H1 (cell line): ENCODE measurements around the gene TRIM7. TPM values are rescaled to one million over a fixed set of nuclear protein-coding genes. Genes with fewer than 3 reads are reported as not detected.

Source experiments
- CTCF ChIA-PET: fragments of 300-600 bp; sonication (Branson Sonifier 250); formaldehyde crosslinking; loops from one replicate; lab custom pipeline; 2021; ENCODE audit not compliant: partially characterized antibody; lab: Charles Lee
- POLR2A ChIA-PET: fragments of 300-600 bp; sonication (Branson Sonifier 250); formaldehyde crosslinking; loops from one replicate; lab custom pipeline; 2021; ENCODE audit warnings: inconsistent platforms; ENCODE audit not compliant: partially characterized antibody; lab: Charles Lee
- DNase-seq, 2 experiments: peaks; one replicate each; pipeline versions ENCODE4 v3.0.0 to v3.0.0-alpha.2; 2010 to 2022; ENCODE audit warnings: low spot score in 2 of 2, low read depth in 1 of 2, mixed read lengths in 1 of 2
- FAIRE-seq: peaks from 2 replicates; lab custom pipeline; 2011; peaks lifted over from hg19 to GRCh38; lab: Jason Lieb, UNC
- H2AFZ ChIP-seq: 2 replicates; pipeline ENCODE4 v1.8.1; 2012; ENCODE audit warnings: low read length, inconsistent platforms
- H2AK5ac ChIP-seq: 2 replicates; pipeline ENCODE4 v1.6.1; 2013; ENCODE audit warnings: low read depth, low read length
- H2BK120ac ChIP-seq: replicated peaks from 2 replicates; pipeline ENCODE3; 2013; ENCODE audit warnings: low read depth, low read length, inconsistent platforms
- H2BK12ac ChIP-seq: 2 replicates; pipeline ENCODE4 v1.6.1; 2013; ENCODE audit warnings: low read depth, low read length
- H2BK15ac ChIP-seq: 2 replicates; pipeline ENCODE4 v1.6.1; 2013; ENCODE audit warnings: low read length
- H2BK20ac ChIP-seq: 2 replicates; pipeline ENCODE4 v1.6.1; 2013; ENCODE audit warnings: low read length
- H2BK5ac ChIP-seq: 2 replicates; pipeline ENCODE4 v1.6.1; 2013; ENCODE audit warnings: low read depth, low read length
- H3K14ac ChIP-seq: 2 replicates; pipeline ENCODE4 v1.6.1; 2013; ENCODE audit warnings: inconsistent platforms; ENCODE audit not compliant: insufficient read length
- H3K18ac ChIP-seq: 2 replicates; pipeline ENCODE4 v1.6.1; 2013; ENCODE audit warnings: low read length; ENCODE audit errors: extremely low read depth
- H3K23ac ChIP-seq: 2 replicates; pipeline ENCODE4 v1.6.1; 2013; ENCODE audit warnings: inconsistent platforms; ENCODE audit not compliant: insufficient read length
- H3K23me2 ChIP-seq: 2 replicates; pipeline ENCODE4 v1.6.1; 2013; ENCODE audit warnings: low read depth, low read length
- H3K27ac ChIP-seq: 2 replicates; pipeline ENCODE4 v1.6.1; 2011; ENCODE audit warnings: low read depth, low read length, inconsistent platforms
- H3K27me3 ChIP-seq, 4 experiments: replicated peaks in 1 of 4; 1 replicate in 1 of 4; 2 replicates in 3 of 4; pipeline versions ENCODE4 v1.6.1 to v1.8.1; 2011 to 2013; ENCODE audit warnings: low read length in 3 of 4, mild to moderate bottlenecking in 3 of 4, inconsistent platforms in 2 of 4, mixed read lengths in 2 of 4, moderate library complexity in 1 of 4; ENCODE audit not compliant: control insufficient read depth in 3 of 4, insufficient read depth in 3 of 4; ENCODE audit errors: extremely low read depth in 1 of 4
- H3K36me3 ChIP-seq, 4 experiments: 2 replicates each; pipeline versions ENCODE4 v1.6.1 to v1.8.1; 2011 to 2013; ENCODE audit warnings: mild to moderate bottlenecking in 4 of 4, low read length in 3 of 4, moderate library complexity in 2 of 4, control low read depth in 1 of 4, inconsistent platforms in 1 of 4; ENCODE audit not compliant: insufficient read depth in 4 of 4, control insufficient read depth in 2 of 4
- H3K4ac ChIP-seq: replicated peaks from 2 replicates; pipeline ENCODE3; 2013; ENCODE audit warnings: low read length, low read depth, mixed read lengths, inconsistent platforms; ENCODE audit not compliant: insufficient read length
- H3K4me1 ChIP-seq, 4 experiments: replicated peaks in 1 of 4; 1 replicate in 1 of 4; 2 replicates in 3 of 4; pipeline versions ENCODE4 v1.6.1 to v1.8.1; 2011 to 2013; ENCODE audit warnings: low read length in 3 of 4, inconsistent platforms in 2 of 4, mixed read lengths in 1 of 4; ENCODE audit not compliant: insufficient read depth in 4 of 4, control insufficient read depth in 3 of 4
- H3K4me2 ChIP-seq, 2 experiments: 2 replicates each; pipeline versions ENCODE4 v1.6.1 to v1.8.1; 2011 to 2013; ENCODE audit warnings: low read depth in 2 of 2, low read length in 2 of 2, control low read depth in 1 of 2, inconsistent platforms in 1 of 2, mild to moderate bottlenecking in 1 of 2; ENCODE audit not compliant: insufficient read depth in 1 of 2
- H3K4me3 ChIP-seq, 4 experiments: fragments of 200-600, 300-600 bp in 1 of 4; sonication (generic), shearing (Covaris generic), sonication (Bioruptor Twin) in 1 of 4; 2 replicates each; pipeline versions ENCODE4 v1.5.1 to v1.8.1; 2011 to 2016; ENCODE audit warnings: low read length in 4 of 4, low read depth in 3 of 4, control low read depth in 2 of 4, inconsistent platforms in 2 of 4, mild to moderate bottlenecking in 2 of 4, mixed read lengths in 1 of 4, moderate library complexity in 1 of 4; ENCODE audit not compliant: insufficient read depth in 2 of 4; ENCODE audit errors: extremely low read depth in 1 of 4
- H3K56ac ChIP-seq: replicated peaks from 2 replicates; pipeline ENCODE3; 2013; ENCODE audit warnings: low read depth, mild to moderate bottlenecking, mixed read lengths, low read length, inconsistent platforms; ENCODE audit not compliant: insufficient read length
- H3K79me1 ChIP-seq: 2 replicates; pipeline ENCODE4 v1.6.1; 2013; ENCODE audit warnings: low read depth, low read length, control low read depth
- H3K79me2 ChIP-seq, 2 experiments: 2 replicates each; pipeline versions ENCODE4 v1.6.1 to v1.8.1; 2012 to 2013; ENCODE audit warnings: low read length in 2 of 2, mild to moderate bottlenecking in 2 of 2, inconsistent platforms in 1 of 2; ENCODE audit not compliant: insufficient read depth in 2 of 2, control insufficient read depth in 1 of 2
- H3K9ac ChIP-seq, 4 experiments: replicated peaks in 1 of 4; 1 replicate in 1 of 4; 2 replicates in 3 of 4; pipeline versions ENCODE4 v1.6.1 to v1.8.1; 2011 to 2013; ENCODE audit warnings: low read depth in 3 of 4, low read length in 3 of 4, control low read depth in 2 of 4, mild to moderate bottlenecking in 2 of 4, moderate library complexity in 2 of 4, inconsistent platforms in 1 of 4; ENCODE audit errors: extremely low read depth in 1 of 4
- H3K9me3 ChIP-seq, 2 experiments: 2 replicates each; pipeline versions ENCODE4 v1.6.1 to v1.8.1; 2012 to 2013; ENCODE audit warnings: mild to moderate bottlenecking in 2 of 2, moderate library complexity in 2 of 2, control low read depth in 1 of 2, inconsistent platforms in 1 of 2, low read depth in 1 of 2, low read length in 1 of 2, mixed read lengths in 1 of 2; ENCODE audit not compliant: insufficient read depth in 2 of 2
- H4K20me1 ChIP-seq, 2 experiments: replicated peaks in 1 of 2; 2 replicates each; pipeline versions ENCODE3 to v1.8.1; 2011 to 2013; ENCODE audit warnings: inconsistent platforms in 2 of 2, low read length in 2 of 2, mild to moderate bottlenecking in 1 of 2; ENCODE audit not compliant: insufficient read depth in 2 of 2, control insufficient read depth in 1 of 2
- H4K5ac ChIP-seq: 2 replicates; pipeline ENCODE4 v1.6.1; 2013; ENCODE audit warnings: low read length, low read depth, mixed read lengths, inconsistent platforms; ENCODE audit not compliant: insufficient read length
- H4K8ac ChIP-seq: 2 replicates; pipeline ENCODE4 v1.8.0; 2013; ENCODE audit warnings: mild to moderate bottlenecking, moderate library complexity, low read length, inconsistent platforms; ENCODE audit not compliant: insufficient read depth; ENCODE audit errors: extremely low read depth
- H4K91ac ChIP-seq: replicated peaks from 2 replicates; pipeline ENCODE3; 2013; ENCODE audit warnings: low read length, mixed read lengths, inconsistent platforms; ENCODE audit not compliant: insufficient read length
- ASH2L ChIP-seq: fragments of 200-600, 300-600 bp; sonication (generic); IDR thresholded peaks from one replicate; pipeline ENCODE4 v1.7.1; 2017; ENCODE audit warnings: low read length
- CHD2 ChIP-seq: IDR thresholded peaks from 2 replicates; pipeline ENCODE4 v1.6.1; 2012; ENCODE audit warnings: low read length, improper control_type of control experiment
- CTBP2 ChIP-seq: IDR thresholded peaks from 2 replicates; pipeline ENCODE4 v1.7.0; 2011; ENCODE audit warnings: borderline replicate concordance, mild to moderate bottlenecking, moderate library complexity, mixed read lengths, low read length; ENCODE audit not compliant: insufficient read depth, insufficient read length
- E2F6 ChIP-seq: IDR thresholded peaks from 2 replicates; pipeline ENCODE4 v1.6.1; 2012; ENCODE audit warnings: inconsistent platforms
- KDM4A ChIP-seq: IDR thresholded peaks from one replicate; pipeline ENCODE4 v1.7.1; 2012; ENCODE audit warnings: low read depth, mild to moderate bottlenecking, moderate library complexity, low read length, inconsistent platforms; ENCODE audit not compliant: severe bottlenecking
- POLR2A ChIP-seq, 2 experiments: IDR thresholded peaks; 1 replicate in 1 of 2; 2 replicates in 1 of 2; pipeline ENCODE4 v1.6.1; 2011; ENCODE audit warnings: low read depth in 2 of 2, low read length in 2 of 2, mild to moderate bottlenecking in 2 of 2; ENCODE audit errors: control extremely low read depth in 1 of 2
- RXRA ChIP-seq: IDR thresholded peaks from 2 replicates; pipeline ENCODE4 v1.6.1; 2011; ENCODE audit warnings: low read depth, mild to moderate bottlenecking, low read length, moderate library complexity; ENCODE audit not compliant: insufficient read depth
- TAF1 ChIP-seq: IDR thresholded peaks from 2 replicates; pipeline ENCODE4 v1.6.1; 2011; ENCODE audit warnings: mild to moderate bottlenecking, low read depth, low read length
- YY1 ChIP-seq: IDR thresholded peaks from 2 replicates; pipeline ENCODE4 v1.6.1; 2011; ENCODE audit warnings: low read depth, mild to moderate bottlenecking, low read length
- WGBS, 2 experiments: shearing (Covaris generic) in 1 of 2; methylation state at CpG; one replicate each; pipeline versions ENCODE4 v1.1.6 to v1.1.7; 2013 to 2015; ENCODE audit warnings: low lambda C conversion rate in 2 of 2, mixed read lengths in 2 of 2, inconsistent platforms in 1 of 2, low coverage in 1 of 2, missing lambda C conversion rate in 1 of 2; ENCODE audit not compliant: insufficient replicate concordance in 2 of 2, insufficient coverage in 1 of 2, insufficient read length in 1 of 2; ENCODE audit errors: extremely low coverage in 1 of 2, missing lambda C conversion rate in 1 of 2; 5-methylcytosine and 5-hydroxymethylcytosine counted together
- polyA plus RNA-seq, 7 experiments: library from polyadenylated mRNA; depleted of rRNA in 3 of 7; stranded (reverse) in 5 of 7; unstranded in 2 of 7; fragments of >200 nt in 5 of 7; fragments of 200-250 nt in 2 of 7; gene quantifications; 1 replicate in 5 of 7; 2 replicates in 1 of 7; 4 replicates in 1 of 7; pipeline versions ENCODE4 v1.2.1 to v1.2.3, GENCODE V29; 2011 to 2013; ENCODE audit warnings: missing spikeins in 2 of 7, mixed read lengths in 2 of 7
- total RNA-seq: library from RNA; stranded (reverse); fragmentation: NEBNext Ultra II Directional; extraction: Animal tissue kit (Norgen Biotek cat#: 25700); gene quantifications from 2 replicates; pipeline ENCODE4 v1.2.1, GENCODE V29; 2021

Gene TRIM7
- total and polyA plus RNA-seq, 2 of the 8 experiments (the other 6 are each of a cell fraction or from before 2014, with no cell fraction given) = 0.36 to 0.47 TPM

- DNase-seq (peak in 1 of 2 experiments; percentile 96), FAIRE-seq (no peak)
- peaks cover 15 to 26% (median 23%) of the 10 kb centered on the region in 4 experiments; a peak in 6 of 7 replicates for H3K27me3 ChIP-seq
- H2BK15ac ChIP-seq = no peak overlapping the region
- ChIA-PET CTCF (interaction anchor here (0.5 to 12.3 kb wide), 7 partner anchors 10 to 1059 kb away, joined by 3 to 197 read pairs (median 3); partner anchors contain the start of gene TRIM7), POLR2A (interaction anchor here (1.0 to 11.9 kb wide), 10 partner anchors 10 to 92 kb away, joined by 3 to 90 read pairs (median 4); partner anchors contain the start of genes RACK1, TRIM41 and TRIM7)
- H3K4ac ChIP-seq = no peak overlapping the region
- no peaks in the 10 kb centered on the region for H3K36me3 ChIP-seq
- H3K4me1 ChIP-seq = peaks cover 0 to 11% (median 2%) of the 10 kb centered on the region in 4 experiments; a peak in 4 of 7 replicates
- H4K5ac ChIP-seq = no peak overlapping the region
- H3K23ac ChIP-seq = no peak overlapping the region
- H3K79me2 ChIP-seq = no peaks in the 10 kb centered on the region
- 0 out of 2 replicates have a peak overlapping the region, but pooled peaks have one; percentile 81 for H4K8ac ChIP-seq
- H2BK12ac ChIP-seq = no peak overlapping the region
- WGBS, 2 experiments = 2% methylated on average over 34 of the region's 35 CpGs; no CpG with 5 or more reads in 1 of the 2 experiments
- no peak overlapping the region; the same call in 1 of the 2 replicates for H3K18ac ChIP-seq
- H4K91ac ChIP-seq = no peak overlapping the region
- peaks cover 2 to 4% of the 10 kb centered on the region in 2 experiments for H4K20me1 ChIP-seq
- H3K23me2 ChIP-seq = peaks cover 36% of the 10 kb centered on the region
- no peak overlapping the region for H2BK120ac ChIP-seq
- H3K9ac ChIP-seq = peak overlapping the region in 3 of 4 experiments; percentile 38 to 47 (median 45); a peak in 4 of 7 replicates
- peak overlapping the region; percentile 62 to 90 (median 78) for H3K4me3 ChIP-seq
- H3K14ac ChIP-seq = no peak overlapping the region
- no peak overlapping the region for H2BK5ac ChIP-seq
- H3K79me1 ChIP-seq = no peaks in the 10 kb centered on the region
- no peak overlapping the region for H3K56ac ChIP-seq
- H3K27ac ChIP-seq = peak overlapping the region; percentile 55; the same call in 1 of the 2 replicates
- H3K9me3 ChIP-seq = no peaks in the 10 kb centered on the region; a peak in 1 of 4 replicates
- H2BK20ac ChIP-seq = no peak overlapping the region
- H2AFZ ChIP-seq = no peak overlapping the region
- peak overlapping the region; percentile 94 to 96 for H3K4me2 ChIP-seq
- no peak overlapping the region for H2AK5ac ChIP-seq
- TF ChIP-seq TAF1 = no peak
- TF ChIP-seq CHD2 = no peak
- TF ChIP-seq ASH2L = peak; percentile 86
- TF ChIP-seq CTBP2 = no peak
- no peak for TF ChIP-seq RXRA
- TF ChIP-seq YY1 = no peak
- peak; percentile 53 for TF ChIP-seq KDM4A
- TF ChIP-seq E2F6 = no peak
- TF ChIP-seq POLR2A (IDR thresholded peaks at IDR 0.05; ENCODE audit: control extremely low read depth in 1 of 2, low read depth in 2 of 2, low read length in 2 of 2) = no peak
Observed at GRCh38 chr5:181188700-181189362, 16.2 kb downstream of the TRIM7 start.
